ENCODE results near the gene EIF4G3. TPM values are rescaled to one million over a fixed set of nuclear protein-coding genes. Genes with fewer than 3 reads are reported as not detected.
"Not testable (repeated sequence)": the region's sequence is repeated elsewhere in the genome, so short reads cannot be mapped to it uniquely, and the experiment has no call there.

Gene EIF4G3
- polyA plus RNA-seq, 4 donors, result 61.0 to 70.8 (median 68.9) TPM

DNA sequence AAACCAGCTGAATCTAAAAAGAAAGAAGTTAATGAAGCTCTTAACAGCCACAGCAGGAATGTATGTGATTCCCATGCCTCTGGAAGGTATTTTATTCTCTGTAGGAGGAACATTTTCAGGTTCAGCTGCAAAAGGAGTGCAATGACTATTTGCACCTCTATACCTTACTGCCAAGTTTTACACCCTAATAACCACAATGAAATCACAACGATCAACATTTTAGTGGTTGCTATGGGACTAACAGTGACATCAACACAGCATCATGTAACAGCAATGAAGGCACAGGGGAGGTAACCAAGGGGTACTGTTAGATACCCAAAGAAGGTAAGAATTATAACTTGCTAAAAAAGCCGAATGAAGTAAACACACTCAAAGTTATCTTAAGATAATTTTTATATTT is 273.3 kb downstream of the EIF4G3 start:
- DNase-seq (ENCODE audit: low read depth in 4 of 4, low spot score in 2 of 4), result no peak

DNA sequence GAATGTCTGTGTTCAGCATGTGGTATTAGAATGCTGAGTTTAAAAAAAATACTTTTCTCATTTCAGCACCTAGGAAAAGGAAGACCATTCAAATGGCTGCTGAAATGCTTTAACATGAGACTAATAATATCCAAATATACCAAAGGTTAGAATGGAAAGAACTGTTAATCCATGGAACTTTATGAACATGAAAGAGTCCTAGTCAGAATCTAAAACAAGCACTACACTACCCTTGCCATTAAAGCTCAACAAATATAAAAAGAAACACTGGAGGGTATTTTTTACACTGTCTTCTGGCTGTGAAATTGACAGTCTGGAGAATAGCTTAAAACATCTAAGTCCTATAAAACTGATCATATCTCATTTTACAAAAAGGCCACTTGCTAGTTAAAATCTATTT is 276.6 kb downstream of the EIF4G3 start:
- no peak for DNase-seq (ENCODE audit: low read depth in 4 of 4, low spot score in 2 of 4)

DNA sequence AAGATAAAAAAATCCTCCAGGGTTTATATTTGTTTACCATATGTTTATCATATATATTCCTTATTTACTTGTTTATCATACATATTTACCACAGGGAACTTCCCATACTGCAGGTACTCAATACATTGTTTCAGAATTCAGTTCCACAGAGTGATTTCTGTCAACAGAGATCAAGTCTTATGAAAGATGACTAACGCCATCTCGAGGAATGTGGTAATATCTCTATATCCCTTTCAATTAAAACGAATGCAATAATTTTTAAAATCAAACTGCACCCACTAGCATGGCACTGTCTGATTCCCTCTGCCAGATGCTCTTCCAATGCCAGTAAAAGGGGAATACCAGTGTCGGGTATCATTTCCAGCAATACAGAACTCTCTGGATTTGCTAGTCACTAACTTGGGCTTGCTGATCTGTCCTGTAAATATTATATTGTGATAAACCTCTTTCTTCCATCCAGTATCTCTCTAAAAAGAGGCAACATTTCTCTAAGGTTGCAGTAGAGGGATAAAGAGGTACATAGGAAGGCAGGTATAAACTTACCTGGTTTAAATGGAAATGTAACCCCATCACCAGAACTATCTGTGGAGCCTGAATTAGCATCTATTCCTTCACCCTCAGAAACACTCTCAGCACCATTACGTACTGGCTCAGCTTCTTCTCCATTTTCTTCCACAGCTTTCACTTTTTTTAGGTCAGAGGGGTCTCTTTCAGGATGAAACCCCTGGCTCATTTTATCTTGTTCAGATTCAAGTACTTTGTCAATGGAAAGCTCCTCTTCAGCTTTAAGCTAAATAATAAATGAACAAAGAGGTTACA is 277.3 kb downstream of the EIF4G3 start:
- no peak for DNase-seq (ENCODE audit: low read depth in 4 of 4, low spot score in 2 of 4)

DNA sequence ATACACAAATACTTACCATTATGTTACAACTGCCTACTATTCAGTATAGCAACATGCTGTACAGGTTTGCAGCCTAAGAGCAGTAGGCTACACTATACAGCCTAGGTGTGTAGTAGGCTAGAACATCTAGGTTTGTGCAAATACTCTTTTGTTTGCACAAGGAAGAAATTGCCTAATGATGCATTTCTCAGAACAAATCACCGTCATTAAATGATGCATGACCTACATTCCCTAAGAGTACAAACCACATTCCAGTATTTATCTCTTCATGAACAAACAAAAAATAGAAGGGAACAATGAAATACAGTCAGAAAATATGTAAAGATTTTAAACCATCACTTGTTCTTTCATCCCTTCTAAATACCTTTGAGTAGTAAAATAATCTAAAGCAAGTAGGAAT is 279.9 kb downstream of the EIF4G3 start:
- DNase-seq (ENCODE audit: low read depth in 4 of 4, low spot score in 2 of 4), result peak in 1 of 4 donors; percentile 2

DNA sequence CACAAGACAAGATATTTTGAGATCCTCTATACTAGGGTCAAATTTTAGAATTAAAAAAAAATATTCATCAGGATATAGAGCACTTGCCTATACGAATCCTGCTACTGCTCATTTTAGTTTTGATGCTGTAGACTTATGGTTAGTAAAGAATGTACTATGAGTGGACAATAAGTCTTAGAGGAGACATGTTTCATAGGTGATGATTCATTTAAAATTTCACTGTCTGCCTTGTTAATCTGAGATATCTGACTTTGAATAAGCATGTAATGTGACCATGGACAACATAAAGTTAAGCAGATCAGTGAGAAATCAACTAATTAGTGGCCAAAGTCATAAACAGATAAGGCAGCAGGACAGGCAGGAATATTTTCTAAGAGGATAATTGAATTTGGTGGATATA is 282.8 kb downstream of the EIF4G3 start:
- DNase-seq (ENCODE audit: low read depth in 4 of 4, low spot score in 2 of 4), result no peak

DNA sequence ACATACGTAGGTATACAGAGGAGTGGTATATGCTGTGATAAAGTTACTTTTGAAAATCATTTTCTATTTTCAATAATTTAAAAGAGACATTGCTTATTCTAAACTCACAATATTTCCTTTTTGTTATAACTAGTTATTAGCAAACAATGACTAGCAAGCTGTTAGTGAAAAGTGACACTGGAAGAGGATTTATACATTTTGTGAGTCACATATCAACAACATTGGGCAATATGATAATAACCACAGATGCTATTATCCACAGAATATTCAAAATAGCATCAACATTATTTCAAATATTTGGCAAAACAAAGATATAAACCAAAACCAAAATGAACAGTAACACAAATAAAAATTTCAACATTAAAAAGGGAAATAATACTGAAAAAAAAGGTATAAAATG is 285.6 kb downstream of the EIF4G3 start:
- DNase-seq (ENCODE audit: low read depth in 4 of 4, low spot score in 2 of 4), result no peak

DNA sequence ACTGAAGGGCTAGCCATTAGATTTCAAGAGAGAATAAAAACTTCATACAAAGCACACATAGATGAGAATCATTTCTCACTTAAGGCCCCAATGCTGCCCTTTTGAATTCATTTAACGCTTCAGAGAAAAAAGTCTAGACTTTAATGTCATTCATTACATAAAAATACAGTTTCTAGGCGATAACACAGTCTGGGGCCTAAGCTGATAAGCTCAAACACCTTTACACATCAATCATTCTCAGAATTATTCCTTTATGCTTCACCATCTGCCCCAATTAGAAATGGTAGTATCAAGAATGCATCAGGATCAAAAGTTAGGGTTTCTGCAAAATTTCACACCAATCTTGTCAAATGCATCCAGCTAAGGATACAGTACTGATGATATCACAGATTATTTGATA is 289.5 kb downstream of the EIF4G3 start:
- no peak for DNase-seq (ENCODE audit: low read depth in 4 of 4, low spot score in 2 of 4)

DNA sequence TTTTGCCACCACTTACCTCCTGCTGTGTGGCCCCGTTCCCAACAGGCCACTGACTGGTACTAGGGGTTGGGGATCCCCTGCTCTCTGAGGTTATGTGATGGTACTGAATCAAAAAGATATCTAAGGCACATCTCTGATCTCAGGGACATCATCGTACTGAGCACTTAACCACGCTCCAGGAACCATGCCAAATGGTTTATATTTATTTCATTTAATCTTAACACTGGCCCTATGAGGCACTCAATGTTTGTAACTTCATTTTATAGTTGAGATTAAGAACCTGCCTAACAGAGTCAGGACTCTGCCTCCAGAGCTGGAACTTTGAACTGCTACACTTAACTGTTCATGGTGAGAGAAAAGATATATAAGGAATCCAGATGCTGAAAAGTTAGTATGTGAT is 291.6 kb downstream of the EIF4G3 start:
- no peak for DNase-seq (ENCODE audit: low read depth in 4 of 4, low spot score in 2 of 4)

DNA sequence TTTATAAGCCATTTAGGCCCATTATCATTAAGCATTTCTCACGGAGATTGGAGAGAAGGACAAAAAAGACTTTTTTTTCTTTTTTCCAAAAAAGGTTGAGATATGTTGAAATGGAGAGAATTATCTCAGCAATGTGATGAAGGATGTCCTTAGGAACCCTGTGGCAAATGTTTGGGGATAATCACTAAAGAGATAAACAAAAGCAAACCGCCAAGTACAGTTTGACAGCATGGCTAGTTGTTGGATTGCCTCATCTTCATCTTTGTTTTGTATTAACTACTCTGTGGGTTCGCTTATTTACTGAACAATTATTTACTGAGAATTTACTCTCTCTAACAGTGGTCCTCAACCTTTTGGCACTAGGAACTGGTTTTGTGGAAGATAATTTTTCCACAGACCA is 292.2 kb downstream of the EIF4G3 start:
- DNase-seq (ENCODE audit: low read depth in 4 of 4, low spot score in 2 of 4), result no peak

DNA sequence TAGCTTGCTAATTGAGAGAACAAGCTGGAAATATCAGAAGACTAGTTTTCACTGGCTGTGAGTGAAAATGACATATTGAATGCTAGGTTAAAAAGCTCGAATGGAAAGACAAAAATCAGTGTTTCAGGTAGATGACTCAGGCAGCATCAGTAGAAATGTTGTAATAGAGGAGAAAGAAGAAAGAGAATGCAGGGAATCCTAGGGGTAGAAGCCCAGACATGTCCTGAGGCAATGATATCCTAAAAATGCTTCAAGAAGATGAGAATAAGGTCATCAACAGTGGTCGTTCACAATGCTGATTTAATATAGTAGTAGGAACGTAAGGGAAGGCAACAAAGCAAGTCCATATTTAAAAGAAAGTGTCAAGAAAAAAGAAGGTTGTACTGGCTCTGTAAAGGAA is 292.9 kb downstream of the EIF4G3 start:
- DNase-seq (ENCODE audit: low read depth in 4 of 4, low spot score in 2 of 4), result no peak

DNA sequence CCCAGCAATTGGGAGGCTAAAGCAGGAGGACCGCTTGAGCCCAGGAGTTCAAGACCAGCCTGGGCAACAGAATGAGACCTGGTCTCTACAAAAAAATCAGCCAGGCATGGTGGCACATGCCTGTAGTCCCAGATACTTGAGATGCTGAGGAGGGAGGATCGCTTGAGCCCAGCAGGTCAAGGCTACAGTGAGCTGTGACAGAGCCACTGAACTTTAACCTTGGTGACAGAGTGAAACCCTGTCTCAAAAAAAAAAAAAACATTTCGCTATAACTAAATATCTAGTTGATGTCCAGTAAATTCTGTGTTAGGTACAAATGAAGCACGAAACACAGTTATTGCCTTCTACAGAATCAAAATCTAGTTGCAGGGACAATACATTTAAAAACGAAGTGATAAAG is 293.9 kb downstream of the EIF4G3 start:
- no peak for DNase-seq (ENCODE audit: low read depth in 4 of 4, low spot score in 2 of 4)

DNA sequence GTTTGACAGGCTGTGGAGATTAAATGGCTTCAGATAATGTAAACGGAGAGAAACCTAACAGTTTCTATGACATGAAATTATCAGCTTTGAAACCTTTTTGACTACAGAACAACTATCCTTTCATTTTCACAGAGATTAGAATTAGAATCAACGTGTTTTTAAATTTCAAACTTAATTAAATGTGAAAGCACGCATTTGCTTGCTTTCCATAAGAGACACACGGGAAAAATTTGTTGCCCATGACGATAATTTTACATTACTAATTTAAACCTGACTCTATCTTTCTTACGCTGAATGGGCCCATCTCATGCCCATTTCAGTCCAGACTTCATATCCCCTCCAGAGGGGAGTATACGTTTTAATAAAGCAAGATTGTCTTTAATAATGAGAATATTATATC is 297.9 kb downstream of the EIF4G3 start:
- DNase-seq (ENCODE audit: low read depth in 4 of 4, low spot score in 2 of 4), result no peak

DNA sequence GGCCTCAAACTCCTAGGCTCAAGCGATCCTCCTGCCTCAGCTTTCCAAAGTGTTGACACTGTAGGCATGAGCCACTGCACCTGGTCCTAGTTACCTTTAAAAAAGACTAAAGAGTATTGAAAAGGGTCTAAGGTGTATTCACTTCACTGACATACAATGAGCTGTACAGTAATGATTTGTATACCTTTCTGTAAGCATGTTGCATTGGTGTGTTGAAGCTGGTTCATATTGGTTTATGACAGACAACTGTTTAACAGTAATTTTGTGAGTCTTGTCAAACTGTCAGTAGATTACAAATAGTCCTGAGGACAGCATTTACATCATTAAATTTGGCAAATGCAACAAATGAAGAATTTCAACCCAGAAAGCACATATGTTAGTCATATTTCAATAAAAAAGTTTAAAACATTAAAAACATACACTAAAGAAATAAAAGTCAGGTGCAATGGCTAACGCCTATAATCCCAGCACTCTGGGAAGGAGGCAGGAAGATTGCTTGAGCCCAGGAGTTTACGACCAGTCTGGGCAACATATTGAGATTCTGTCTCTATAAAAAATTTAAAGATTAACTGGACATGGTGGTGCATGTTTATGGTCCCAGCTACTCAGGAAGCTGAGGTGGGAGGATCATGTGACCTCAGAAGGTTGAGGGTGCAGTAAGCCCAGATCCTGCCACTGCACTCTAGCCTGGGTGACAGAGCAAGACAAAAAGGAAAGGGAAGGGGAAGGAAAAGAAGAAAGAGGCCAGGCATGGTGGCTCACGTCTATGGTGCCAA is 301.3 kb downstream of the EIF4G3 start:
- no peak for DNase-seq (ENCODE audit: low read depth in 4 of 4, low spot score in 2 of 4)

DNA sequence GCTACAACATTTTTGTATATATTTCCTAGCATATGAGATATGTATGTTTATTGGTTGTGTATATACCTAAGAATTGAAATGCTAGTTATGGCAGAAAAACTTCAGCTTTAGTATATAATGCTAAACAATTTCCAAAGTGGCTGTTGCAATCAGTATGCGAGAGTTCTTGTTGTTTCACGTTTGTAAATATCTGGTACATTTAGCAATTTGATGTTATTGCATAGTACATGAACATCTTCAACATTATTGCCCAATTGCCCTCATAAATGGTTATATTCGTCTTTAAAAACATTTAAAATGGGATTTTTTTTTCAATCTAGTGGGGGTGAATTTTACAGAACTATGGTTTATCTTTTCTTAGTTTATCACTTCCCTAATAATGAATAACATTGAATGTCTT is 303.4 kb downstream of the EIF4G3 start:
- no peak for DNase-seq (ENCODE audit: low read depth in 4 of 4, low spot score in 2 of 4)

DNA sequence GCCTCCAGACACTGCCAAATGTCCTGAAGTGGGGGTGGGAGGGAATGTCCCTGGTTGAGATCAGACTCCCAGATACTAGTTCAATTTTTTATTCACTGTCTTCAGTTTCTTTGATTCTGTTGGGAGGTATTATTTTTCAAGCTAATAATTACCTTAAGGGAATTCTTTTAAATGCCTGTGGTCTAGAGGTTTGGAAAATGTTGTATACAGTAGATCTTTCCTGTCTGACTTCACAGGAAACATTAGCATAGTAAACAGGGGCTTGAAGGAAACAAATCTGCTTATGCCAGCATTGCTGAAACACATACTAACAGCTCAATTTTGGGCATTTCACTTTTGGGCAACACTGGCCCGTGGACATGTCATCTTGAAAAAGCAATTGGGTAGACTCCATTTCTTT is 305.3 kb downstream of the EIF4G3 start:
- no peak for DNase-seq (ENCODE audit: low read depth in 4 of 4, low spot score in 2 of 4)

DNA sequence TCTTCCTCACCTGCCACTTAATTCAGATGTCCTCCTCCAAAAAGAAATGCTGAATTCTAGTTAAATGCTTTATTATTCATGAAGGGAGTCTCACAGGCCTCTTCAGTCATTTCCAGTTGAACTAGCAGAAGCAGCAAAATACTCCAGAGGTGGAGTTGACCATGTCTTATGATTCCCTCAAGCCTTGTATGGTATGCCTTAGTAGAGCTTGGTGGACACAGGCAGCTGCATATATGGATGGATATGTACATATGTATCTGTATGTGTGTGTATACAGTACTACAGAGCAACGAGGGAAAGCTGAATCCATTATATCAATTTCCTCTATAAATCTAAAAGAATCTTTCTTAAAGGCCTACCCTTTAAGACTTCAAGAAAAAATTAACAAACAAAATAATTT is 306.0 kb downstream of the EIF4G3 start:
- no peak for DNase-seq (ENCODE audit: low read depth in 4 of 4, low spot score in 2 of 4)

DNA sequence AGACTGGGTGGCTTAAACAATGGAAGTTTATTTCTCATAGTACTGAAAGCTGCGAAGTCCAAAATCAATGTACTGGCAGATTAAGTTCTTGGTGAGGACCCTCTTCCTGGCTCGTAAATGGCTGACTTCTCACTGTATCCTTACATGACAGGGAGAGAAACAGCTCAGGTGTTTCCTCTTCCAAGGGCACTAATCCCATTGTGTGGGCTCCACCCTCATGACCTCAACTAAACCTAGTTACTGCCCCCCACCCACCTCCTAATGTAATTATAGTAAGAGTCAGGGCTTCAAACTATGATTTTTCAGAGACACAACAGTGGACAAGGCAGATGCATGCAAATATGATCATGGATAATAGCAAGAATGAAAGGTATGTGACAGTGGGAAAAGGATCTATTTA is 308.4 kb downstream of the EIF4G3 start:
- DNase-seq (ENCODE audit: low read depth in 4 of 4, low spot score in 2 of 4), result no peak

DNA sequence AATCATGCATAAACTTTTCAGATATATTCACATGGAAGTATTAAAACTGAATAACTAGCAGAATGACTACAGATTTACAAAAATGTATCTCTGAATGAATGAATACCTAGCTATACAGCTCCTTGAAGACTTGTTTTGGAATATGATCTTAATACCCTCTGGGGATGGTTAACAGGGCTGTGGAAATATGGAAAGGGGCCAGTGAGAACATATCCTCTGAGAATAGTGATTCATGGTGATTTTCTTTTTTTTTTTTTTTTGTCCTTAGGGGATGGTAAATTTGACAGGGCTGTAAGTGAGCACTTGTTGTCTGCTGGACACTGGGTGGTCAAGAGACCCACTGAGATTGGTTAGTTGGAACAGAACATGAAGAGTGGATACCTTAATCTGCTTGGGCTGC is 308.9 kb downstream of the EIF4G3 start:
- DNase-seq (ENCODE audit: low read depth in 4 of 4, low spot score in 2 of 4), result no peak

DNA sequence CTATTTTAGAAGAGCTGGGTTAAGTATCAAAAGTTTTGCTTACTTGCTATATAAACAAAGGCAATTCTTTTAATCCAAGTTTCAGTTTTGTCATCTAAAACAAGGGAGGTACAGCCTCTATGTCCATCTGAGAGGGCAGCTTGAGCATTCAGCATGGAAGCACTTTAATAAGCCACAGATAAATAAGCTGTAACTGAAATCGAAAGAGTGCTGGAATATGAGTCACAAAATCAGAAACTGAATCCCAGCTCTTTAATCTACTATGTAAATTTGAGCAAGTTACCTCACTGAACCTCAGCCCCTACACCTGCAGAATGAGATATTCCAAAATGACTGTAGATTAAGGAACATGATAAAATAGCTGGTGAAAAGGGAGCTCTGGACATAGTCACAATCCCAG is 309.6 kb downstream of the EIF4G3 start:
- DNase-seq (ENCODE audit: low read depth in 4 of 4, low spot score in 2 of 4), result no peak

DNA sequence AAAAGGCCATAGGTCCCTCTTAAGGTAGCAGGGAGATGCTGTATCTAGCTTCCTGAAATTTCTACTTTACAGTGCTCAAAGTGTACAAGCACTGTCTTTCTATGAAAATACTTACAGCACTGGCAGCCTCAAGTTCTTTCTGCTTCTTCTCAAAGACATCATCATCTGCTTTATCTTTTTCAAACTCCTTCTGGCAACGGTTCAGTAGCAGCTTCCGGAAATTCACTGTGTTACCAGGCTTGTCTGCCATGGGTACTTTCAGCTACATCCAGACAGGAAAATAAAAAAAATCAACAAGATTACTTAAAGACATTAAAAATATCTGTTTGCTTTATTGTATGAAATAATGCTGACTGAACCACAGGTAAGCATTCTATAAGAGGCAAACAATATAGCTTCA is 311.7 kb downstream of the EIF4G3 start:
- no peak for DNase-seq (ENCODE audit: low read depth in 4 of 4, low spot score in 2 of 4)

DNA sequence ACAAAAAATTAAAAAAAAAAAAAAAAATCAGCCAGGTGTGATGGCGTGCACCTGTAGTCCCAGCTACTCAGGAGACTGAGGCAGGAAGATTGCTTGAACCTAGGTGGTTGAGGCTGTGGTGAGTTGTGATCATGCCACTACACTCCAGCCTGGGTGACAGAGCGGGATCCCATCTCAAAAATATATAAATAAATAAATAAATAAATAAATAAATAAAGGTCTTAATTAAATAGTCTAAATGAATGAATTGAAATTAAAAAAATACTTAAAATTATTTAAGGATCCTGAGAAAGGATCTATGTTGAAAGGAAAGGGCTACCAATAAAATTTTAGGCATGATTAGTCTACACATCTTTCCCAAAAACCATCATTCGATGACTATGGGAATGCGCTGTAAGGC is 322.2 kb downstream of the EIF4G3 start:
- DNase-seq (ENCODE audit: low read depth in 4 of 4, low spot score in 2 of 4), result no peak

DNA sequence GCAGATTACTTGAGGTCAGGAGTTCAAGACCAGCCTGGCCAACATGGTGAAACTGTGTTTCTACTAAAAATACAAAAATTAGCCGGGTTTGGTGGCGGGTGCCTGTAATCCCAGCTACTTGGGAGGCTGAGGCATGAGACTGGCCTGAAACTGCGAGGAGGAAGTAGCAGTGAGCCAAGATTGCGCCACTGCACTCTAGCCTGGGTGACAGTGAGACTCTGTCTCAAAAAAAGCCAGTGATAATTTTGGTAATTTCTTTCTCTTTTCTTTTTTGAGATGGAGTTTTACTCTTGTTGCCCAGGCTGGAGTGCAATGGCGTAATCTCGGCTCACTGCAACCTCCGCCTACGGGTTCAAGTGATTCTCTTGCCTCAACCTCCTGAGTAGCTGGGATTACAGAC is 324.9 kb downstream of the EIF4G3 start:
- DNase-seq (ENCODE audit: low read depth in 4 of 4, low spot score in 2 of 4), result not testable (repeated sequence)
